H1 (cell line): ENCODE data around the gene WDR48. TPM values are rescaled to one million over a fixed set of nuclear protein-coding genes. Genes with fewer than 3 reads are reported as not detected.

ENCODE experiments used
- CTCF ChIA-PET: fragments of 300-600 bp; sonication (Branson Sonifier 250); formaldehyde crosslinking; loops from one replicate; lab custom pipeline; 2021; ENCODE audit not compliant: partially characterized antibody; lab: Charles Lee
- POLR2A ChIA-PET: fragments of 300-600 bp; sonication (Branson Sonifier 250); formaldehyde crosslinking; loops from one replicate; lab custom pipeline; 2021; ENCODE audit warnings: inconsistent platforms; ENCODE audit not compliant: partially characterized antibody; lab: Charles Lee
- DNase-seq, 2 experiments: peaks; one replicate each; pipeline versions ENCODE4 v3.0.0 to v3.0.0-alpha.2; 2010 to 2022; ENCODE audit warnings: low spot score in 2 of 2, low read depth in 1 of 2, mixed read lengths in 1 of 2
- FAIRE-seq: peaks from 2 replicates; lab custom pipeline; 2011; peaks lifted over from hg19 to GRCh38; lab: Jason Lieb, UNC
- H2AFZ ChIP-seq: 2 replicates; pipeline ENCODE4 v1.8.1; 2012; ENCODE audit warnings: low read length, inconsistent platforms
- H2AK5ac ChIP-seq: 2 replicates; pipeline ENCODE4 v1.6.1; 2013; ENCODE audit warnings: low read depth, low read length
- H2BK120ac ChIP-seq: replicated peaks from 2 replicates; pipeline ENCODE3; 2013; ENCODE audit warnings: low read depth, low read length, inconsistent platforms
- H2BK12ac ChIP-seq: 2 replicates; pipeline ENCODE4 v1.6.1; 2013; ENCODE audit warnings: low read depth, low read length
- H2BK15ac ChIP-seq: 2 replicates; pipeline ENCODE4 v1.6.1; 2013; ENCODE audit warnings: low read length
- H2BK20ac ChIP-seq: 2 replicates; pipeline ENCODE4 v1.6.1; 2013; ENCODE audit warnings: low read length
- H2BK5ac ChIP-seq: 2 replicates; pipeline ENCODE4 v1.6.1; 2013; ENCODE audit warnings: low read depth, low read length
- H3K14ac ChIP-seq: 2 replicates; pipeline ENCODE4 v1.6.1; 2013; ENCODE audit warnings: inconsistent platforms; ENCODE audit not compliant: insufficient read length
- H3K18ac ChIP-seq: 2 replicates; pipeline ENCODE4 v1.6.1; 2013; ENCODE audit warnings: low read length; ENCODE audit errors: extremely low read depth
- H3K23ac ChIP-seq: 2 replicates; pipeline ENCODE4 v1.6.1; 2013; ENCODE audit warnings: inconsistent platforms; ENCODE audit not compliant: insufficient read length
- H3K23me2 ChIP-seq: 2 replicates; pipeline ENCODE4 v1.6.1; 2013; ENCODE audit warnings: low read depth, low read length
- H3K27ac ChIP-seq: 2 replicates; pipeline ENCODE4 v1.6.1; 2011; ENCODE audit warnings: low read depth, low read length, inconsistent platforms
- H3K27me3 ChIP-seq, 4 experiments: replicated peaks in 1 of 4; 1 replicate in 1 of 4; 2 replicates in 3 of 4; pipeline versions ENCODE4 v1.6.1 to v1.8.1; 2011 to 2013; ENCODE audit warnings: low read length in 3 of 4, mild to moderate bottlenecking in 3 of 4, inconsistent platforms in 2 of 4, mixed read lengths in 2 of 4, moderate library complexity in 1 of 4; ENCODE audit not compliant: control insufficient read depth in 3 of 4, insufficient read depth in 3 of 4; ENCODE audit errors: extremely low read depth in 1 of 4
- H3K36me3 ChIP-seq, 4 experiments: 2 replicates each; pipeline versions ENCODE4 v1.6.1 to v1.8.1; 2011 to 2013; ENCODE audit warnings: mild to moderate bottlenecking in 4 of 4, low read length in 3 of 4, moderate library complexity in 2 of 4, control low read depth in 1 of 4, inconsistent platforms in 1 of 4; ENCODE audit not compliant: insufficient read depth in 4 of 4, control insufficient read depth in 2 of 4
- H3K4ac ChIP-seq: replicated peaks from 2 replicates; pipeline ENCODE3; 2013; ENCODE audit warnings: low read length, low read depth, mixed read lengths, inconsistent platforms; ENCODE audit not compliant: insufficient read length
- H3K4me1 ChIP-seq, 4 experiments: replicated peaks in 1 of 4; 1 replicate in 1 of 4; 2 replicates in 3 of 4; pipeline versions ENCODE4 v1.6.1 to v1.8.1; 2011 to 2013; ENCODE audit warnings: low read length in 3 of 4, inconsistent platforms in 2 of 4, mixed read lengths in 1 of 4; ENCODE audit not compliant: insufficient read depth in 4 of 4, control insufficient read depth in 3 of 4
- H3K4me2 ChIP-seq, 2 experiments: 2 replicates each; pipeline versions ENCODE4 v1.6.1 to v1.8.1; 2011 to 2013; ENCODE audit warnings: low read depth in 2 of 2, low read length in 2 of 2, control low read depth in 1 of 2, inconsistent platforms in 1 of 2, mild to moderate bottlenecking in 1 of 2; ENCODE audit not compliant: insufficient read depth in 1 of 2
- H3K4me3 ChIP-seq, 4 experiments: fragments of 200-600, 300-600 bp in 1 of 4; sonication (generic), shearing (Covaris generic), sonication (Bioruptor Twin) in 1 of 4; 2 replicates each; pipeline versions ENCODE4 v1.5.1 to v1.8.1; 2011 to 2016; ENCODE audit warnings: low read length in 4 of 4, low read depth in 3 of 4, control low read depth in 2 of 4, inconsistent platforms in 2 of 4, mild to moderate bottlenecking in 2 of 4, mixed read lengths in 1 of 4, moderate library complexity in 1 of 4; ENCODE audit not compliant: insufficient read depth in 2 of 4; ENCODE audit errors: extremely low read depth in 1 of 4
- H3K56ac ChIP-seq: replicated peaks from 2 replicates; pipeline ENCODE3; 2013; ENCODE audit warnings: low read depth, mild to moderate bottlenecking, mixed read lengths, low read length, inconsistent platforms; ENCODE audit not compliant: insufficient read length
- H3K79me1 ChIP-seq: 2 replicates; pipeline ENCODE4 v1.6.1; 2013; ENCODE audit warnings: low read depth, low read length, control low read depth
- H3K79me2 ChIP-seq, 2 experiments: 2 replicates each; pipeline versions ENCODE4 v1.6.1 to v1.8.1; 2012 to 2013; ENCODE audit warnings: low read length in 2 of 2, mild to moderate bottlenecking in 2 of 2, inconsistent platforms in 1 of 2; ENCODE audit not compliant: insufficient read depth in 2 of 2, control insufficient read depth in 1 of 2
- H3K9ac ChIP-seq, 4 experiments: replicated peaks in 1 of 4; 1 replicate in 1 of 4; 2 replicates in 3 of 4; pipeline versions ENCODE4 v1.6.1 to v1.8.1; 2011 to 2013; ENCODE audit warnings: low read depth in 3 of 4, low read length in 3 of 4, control low read depth in 2 of 4, mild to moderate bottlenecking in 2 of 4, moderate library complexity in 2 of 4, inconsistent platforms in 1 of 4; ENCODE audit errors: extremely low read depth in 1 of 4
- H3K9me3 ChIP-seq, 2 experiments: 2 replicates each; pipeline versions ENCODE4 v1.6.1 to v1.8.1; 2012 to 2013; ENCODE audit warnings: mild to moderate bottlenecking in 2 of 2, moderate library complexity in 2 of 2, control low read depth in 1 of 2, inconsistent platforms in 1 of 2, low read depth in 1 of 2, low read length in 1 of 2, mixed read lengths in 1 of 2; ENCODE audit not compliant: insufficient read depth in 2 of 2
- H4K20me1 ChIP-seq, 2 experiments: replicated peaks in 1 of 2; 2 replicates each; pipeline versions ENCODE3 to v1.8.1; 2011 to 2013; ENCODE audit warnings: inconsistent platforms in 2 of 2, low read length in 2 of 2, mild to moderate bottlenecking in 1 of 2; ENCODE audit not compliant: insufficient read depth in 2 of 2, control insufficient read depth in 1 of 2
- H4K5ac ChIP-seq: 2 replicates; pipeline ENCODE4 v1.6.1; 2013; ENCODE audit warnings: low read length, low read depth, mixed read lengths, inconsistent platforms; ENCODE audit not compliant: insufficient read length
- H4K8ac ChIP-seq: 2 replicates; pipeline ENCODE4 v1.8.0; 2013; ENCODE audit warnings: mild to moderate bottlenecking, moderate library complexity, low read length, inconsistent platforms; ENCODE audit not compliant: insufficient read depth; ENCODE audit errors: extremely low read depth
- H4K91ac ChIP-seq: replicated peaks from 2 replicates; pipeline ENCODE3; 2013; ENCODE audit warnings: low read length, mixed read lengths, inconsistent platforms; ENCODE audit not compliant: insufficient read length
- CEBPB ChIP-seq: IDR thresholded peaks from 2 replicates; pipeline ENCODE4 v1.6.1; 2012; ENCODE audit warnings: low read depth, low read length
- CHD2 ChIP-seq: IDR thresholded peaks from 2 replicates; pipeline ENCODE4 v1.6.1; 2012; ENCODE audit warnings: low read length, improper control_type of control experiment
- CTCF ChIP-seq, 3 experiments: IDR thresholded peaks; 1 replicate in 2 of 3; 2 replicates in 1 of 3; pipeline versions ENCODE4 v1.5.1 to v1.6.1; 2011; ENCODE audit warnings: low read length in 3 of 3, mild to moderate bottlenecking in 3 of 3, inconsistent platforms in 2 of 3, low read depth in 1 of 3, moderate library complexity in 1 of 3; ENCODE audit not compliant: insufficient read depth in 1 of 3; ENCODE audit errors: control extremely low read depth in 1 of 3
- FOSL1 ChIP-seq: IDR thresholded peaks from 2 replicates; pipeline ENCODE4 v1.6.1; 2011; ENCODE audit warnings: mild to moderate bottlenecking, low read depth, low read length, moderate library complexity; ENCODE audit not compliant: insufficient read depth
- POU5F1 ChIP-seq: IDR thresholded peaks from 2 replicates; pipeline ENCODE4 v1.6.1; 2011; ENCODE audit warnings: low read depth, mild to moderate bottlenecking, low read length, moderate library complexity
- RNF2 ChIP-seq: fragments of 200-900, 300-1000 bp; sonication (generic); IDR thresholded peaks from 2 replicates; pipeline ENCODE4 v1.7.1; 2016; ENCODE audit warnings: borderline replicate concordance, low read depth, mild to moderate bottlenecking, antibody characterized with exemption, low read length; ENCODE audit not compliant: poor library complexity, severe bottlenecking; ENCODE audit errors: missing control alignments
- SP4 ChIP-seq: IDR thresholded peaks from 2 replicates; pipeline ENCODE4 v1.6.1; 2012; ENCODE audit warnings: low read length, inconsistent platforms
- TAF7 ChIP-seq: optimal IDR thresholded peaks from 2 replicates; pipeline ENCODE3; 2011; ENCODE audit warnings: low read depth, mild to moderate bottlenecking, inconsistent platforms, low read length, moderate library complexity, borderline replicate concordance
- WGBS, 2 experiments: shearing (Covaris generic) in 1 of 2; methylation state at CpG; one replicate each; pipeline versions ENCODE4 v1.1.6 to v1.1.7; 2013 to 2015; ENCODE audit warnings: low lambda C conversion rate in 2 of 2, mixed read lengths in 2 of 2, inconsistent platforms in 1 of 2, low coverage in 1 of 2, missing lambda C conversion rate in 1 of 2; ENCODE audit not compliant: insufficient replicate concordance in 2 of 2, insufficient coverage in 1 of 2, insufficient read length in 1 of 2; ENCODE audit errors: extremely low coverage in 1 of 2, missing lambda C conversion rate in 1 of 2; 5-methylcytosine and 5-hydroxymethylcytosine counted together
- polyA plus RNA-seq, 7 experiments: library from polyadenylated mRNA; depleted of rRNA in 3 of 7; stranded (reverse) in 5 of 7; unstranded in 2 of 7; fragments of >200 nt in 5 of 7; fragments of 200-250 nt in 2 of 7; gene quantifications; 1 replicate in 5 of 7; 2 replicates in 1 of 7; 4 replicates in 1 of 7; pipeline versions ENCODE4 v1.2.1 to v1.2.3, GENCODE V29; 2011 to 2013; ENCODE audit warnings: missing spikeins in 2 of 7, mixed read lengths in 2 of 7
- total RNA-seq: library from RNA; stranded (reverse); fragmentation: NEBNext Ultra II Directional; extraction: Animal tissue kit (Norgen Biotek cat#: 25700); gene quantifications from 2 replicates; pipeline ENCODE4 v1.2.1, GENCODE V29; 2021

Gene WDR48
- total and polyA plus RNA-seq, 2 of the 8 experiments (the other 6 are each of a cell fraction or from before 2014, with no cell fraction given), result 21.2 to 54.1 TPM

GRCh38 chr3:39082666-39083313, 31.0 kb downstream of the WDR48 start:
- FAIRE-seq (no peak), DNase-seq (no peak)
- Histone ChIP-seq H2BK15ac (no peak overlapping the region), H3K79me2 (no peaks in the 10 kb centered on the region), H3K23ac (no peak overlapping the region), H2BK12ac (no peak overlapping the region), H2AFZ (no peak overlapping the region), H3K4me1 (no peaks in the 10 kb centered on the region), H3K36me3 (peaks cover 8 to 49% (median 19%) of the 10 kb centered on the region in 4 experiments), H4K8ac (no peak overlapping the region), H3K79me1 (no peaks in the 10 kb centered on the region), H3K4me2 (no peak overlapping the region), H3K18ac (no peak overlapping the region), H3K9ac (no peak overlapping the region), H2BK20ac (no peak overlapping the region), H3K27ac (no peak overlapping the region), H4K91ac (no peak overlapping the region), H3K9me3 (no peaks in the 10 kb centered on the region), H3K56ac (no peak overlapping the region), H3K4me3 (no peak overlapping the region), H4K20me1 (no peaks in the 10 kb centered on the region), H4K5ac (no peak overlapping the region), H3K23me2 (no peaks in the 10 kb centered on the region), H2BK5ac (no peak overlapping the region), H2BK120ac (no peak overlapping the region), H3K27me3 (no peaks in the 10 kb centered on the region), H3K14ac (no peak overlapping the region), H2AK5ac (no peak overlapping the region), H3K4ac (no peak overlapping the region)
- CTCF ChIA-PET, result no interaction called here
- POLR2A ChIA-PET, result interaction anchor here (1.0 kb wide), 1 partner anchor 32 kb away, joined by 3 read pairs; no protein-coding TSS in a partner anchor
- TF ChIP-seq POU5F1, result no peak
- no peak for TF ChIP-seq TAF7
- no peak for TF ChIP-seq CTCF (IDR thresholded peaks at IDR 0.05; ENCODE audit: control extremely low read depth in 1 of 3, insufficient read depth in 1 of 3, low read depth in 1 of 3, low read length in 3 of 3)
- no peak for TF ChIP-seq RNF2
- no peak for TF ChIP-seq CHD2
- no peak for TF ChIP-seq CEBPB
- TF ChIP-seq SP4, result no peak
- TF ChIP-seq FOSL1, result no peak
- 93% methylated on average over 4 of the region's 4 CpGs; no CpG with 5 or more reads in 1 of the 2 experiments for WGBS, 2 experiments
